Measurements from ENCODE around the gene TSSK6. TPM values are rescaled to one million over a fixed set of nuclear protein-coding genes. Genes with fewer than 3 reads are reported as not detected.
A peak's percentile ranks its signal among the peaks of the same experiment; 100 is the strongest.

The TSSK6 gene
- total RNA-seq, 1 donor from 2014 or later, result 6.4 TPM

- H3K36me3 ChIP-seq (ENCODE audit: control insufficient read depth, insufficient read depth, low read length), result peaks cover 2% of the 10 kb centered on the region
- no peak overlapping the region for H3K4me3 ChIP-seq (ENCODE audit: low read depth, low read length)
- TF ChIP-seq, protein P1, sequence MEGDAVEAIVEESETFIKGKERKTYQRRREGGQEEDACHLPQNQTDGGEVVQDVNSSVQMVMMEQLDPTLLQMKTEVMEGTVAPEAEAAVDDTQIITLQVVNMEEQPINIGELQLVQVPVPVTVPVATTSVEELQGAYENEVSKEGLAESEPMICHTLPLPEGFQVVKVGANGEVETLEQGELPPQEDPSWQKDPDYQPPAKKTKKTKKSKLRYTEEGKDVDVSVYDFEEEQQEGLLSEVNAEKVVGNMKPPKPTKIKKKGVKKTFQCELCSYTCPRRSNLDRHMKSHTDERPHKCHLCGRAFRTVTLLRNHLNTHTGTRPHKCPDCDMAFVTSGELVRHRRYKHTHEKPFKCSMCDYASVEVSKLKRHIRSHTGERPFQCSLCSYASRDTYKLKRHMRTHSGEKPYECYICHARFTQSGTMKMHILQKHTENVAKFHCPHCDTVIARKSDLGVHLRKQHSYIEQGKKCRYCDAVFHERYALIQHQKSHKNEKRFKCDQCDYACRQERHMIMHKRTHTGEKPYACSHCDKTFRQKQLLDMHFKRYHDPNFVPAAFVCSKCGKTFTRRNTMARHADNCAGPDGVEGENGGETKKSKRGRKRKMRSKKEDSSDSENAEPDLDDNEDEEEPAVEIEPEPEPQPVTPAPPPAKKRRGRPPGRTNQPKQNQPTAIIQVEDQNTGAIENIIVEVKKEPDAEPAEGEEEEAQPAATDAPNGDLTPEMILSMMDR (IDR thresholded peaks at IDR 0.05; ENCODE audit: insufficient read depth, low read length, poor library complexity, severe bottlenecking), result no peak
- DNase-seq (ENCODE audit: low read depth), result no peak
- H3K27me3 ChIP-seq (ENCODE audit: control insufficient read depth, insufficient read depth, low read length), result no peaks in the 10 kb centered on the region
Observed at GRCh38 chr19:19468424-19469050, 46.8 kb downstream of the TSSK6 start.

- Histone ChIP-seq H3K27me3 (ENCODE audit: control insufficient read depth, insufficient read depth, low read length) (no peaks in the 10 kb centered on the region), H3K4me3 (ENCODE audit: low read depth, low read length) (no peak overlapping the region), H3K36me3 (ENCODE audit: control insufficient read depth, insufficient read depth, low read length) (peaks cover 2% of the 10 kb centered on the region)
- no peak for DNase-seq (ENCODE audit: low read depth)
- TF ChIP-seq, protein P1 (IDR thresholded peaks at IDR 0.05; ENCODE audit: insufficient read depth, low read length, poor library complexity, severe bottlenecking), result no peak
Observed at GRCh38 chr19:19466201-19466600, 49.1 kb downstream of the TSSK6 start.

- Histone ChIP-seq H3K36me3 (ENCODE audit: control insufficient read depth, insufficient read depth, low read length) (peaks cover 2% of the 10 kb centered on the region), H3K4me3 (ENCODE audit: low read depth, low read length) (no peak overlapping the region), H3K27me3 (ENCODE audit: control insufficient read depth, insufficient read depth, low read length) (no peaks in the 10 kb centered on the region)
- DNase-seq (ENCODE audit: low read depth), result no peak
- TF ChIP-seq, protein P1 (IDR thresholded peaks at IDR 0.05; ENCODE audit: insufficient read depth, low read length, poor library complexity, severe bottlenecking), result no peak
Observed at GRCh38 chr19:19465436-19466070, 49.8 kb downstream of the TSSK6 start.

DNA sequence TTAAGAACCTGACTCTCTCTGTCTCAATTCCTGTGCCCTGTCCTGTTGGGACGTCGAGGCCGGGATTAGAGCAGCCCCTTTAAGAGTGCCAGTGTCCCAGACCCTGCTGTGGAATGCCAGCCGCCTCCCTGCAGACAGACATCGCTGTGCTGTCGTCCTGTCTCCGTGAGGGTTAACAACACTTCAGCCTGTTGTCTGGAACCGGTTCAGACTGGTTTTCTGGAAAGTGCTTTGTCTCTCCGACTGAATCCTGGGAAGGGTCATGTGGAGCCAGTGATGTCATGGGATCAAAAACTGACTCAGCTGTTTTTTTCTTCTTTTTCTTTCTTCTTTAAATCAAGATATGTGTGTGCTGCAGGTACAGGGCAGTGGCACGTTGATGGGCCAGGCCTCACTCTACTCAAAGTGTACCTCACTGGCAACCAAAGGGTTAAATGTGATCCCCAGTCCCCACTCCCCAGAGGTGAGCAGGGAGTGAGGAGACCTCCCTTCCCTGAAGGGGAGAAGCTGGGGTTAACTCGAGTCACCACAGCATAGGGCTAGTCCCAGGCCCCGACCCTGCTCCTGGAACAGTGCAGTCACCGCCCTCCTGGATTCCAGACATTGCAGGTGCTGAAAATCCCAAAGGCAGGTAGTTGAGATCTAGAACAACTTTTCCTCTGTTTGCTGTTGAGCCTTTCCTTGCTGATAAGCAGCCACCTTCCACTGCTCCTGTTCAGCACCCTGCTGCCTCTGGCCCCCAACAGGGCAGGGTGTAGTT, 50.8 kb downstream of the TSSK6 start:
- H3K36me3 ChIP-seq (ENCODE audit: control insufficient read depth, insufficient read depth, low read length), result peaks cover 2% of the 10 kb centered on the region
- DNase-seq (ENCODE audit: low read depth), result peak; percentile 55
- TF ChIP-seq, protein P1 (IDR thresholded peaks at IDR 0.05; ENCODE audit: insufficient read depth, low read length, poor library complexity, severe bottlenecking), result no peak
- no peak overlapping the region for H3K4me3 ChIP-seq (ENCODE audit: low read depth, low read length)
- no peaks in the 10 kb centered on the region for H3K27me3 ChIP-seq (ENCODE audit: control insufficient read depth, insufficient read depth, low read length)

Other genes starting within 250 kb of the TSSK6 start
- gene TM6SF2, start 242.2 kb downstream of the TSSK6 start, total RNA-seq, result 0.42 and 1.1 TPM in 2 replicates
- 44.0 and 47.9 TPM in 2 replicates for gene SUGP1, start 195.0 kb downstream of the TSSK6 start, total RNA-seq
- 28.2 and 31.7 TPM in 2 replicates for gene MAU2, start 194.7 kb downstream of the TSSK6 start, total RNA-seq
- 90.7 and 304 TPM in 2 replicates for gene GATAD2A, start 109.9 kb downstream of the TSSK6 start, total RNA-seq
- 58.8 and 127 TPM in 2 replicates for gene NDUFA13, start 677 bp upstream of the TSSK6 start, total RNA-seq
- gene YJEFN3, start 13.4 kb upstream of the TSSK6 start, total RNA-seq, result 2.1 and 4.3 TPM in 2 replicates
- 0.07 TPM in 1 of 2 replicates, not detected in the other for gene CILP2, start 22.7 kb upstream of the TSSK6 start, total RNA-seq
- gene PBX4, start 103.1 kb upstream of the TSSK6 start, total RNA-seq, result 0.41 and 1.7 TPM in 2 replicates
- 19.2 and 30.5 TPM in 2 replicates for gene LPAR2, start 112.7 kb upstream of the TSSK6 start, total RNA-seq
- gene GMIP, start 128.1 kb upstream of the TSSK6 start, total RNA-seq, result 6.3 and 18.3 TPM in 2 replicates
- gene ATP13A1, start 148.1 kb upstream of the TSSK6 start, total RNA-seq, result 76.9 and 186 TPM in 2 replicates
- 4.9 and 5.3 TPM in 2 replicates for gene ZNF101, start 153.3 kb upstream of the TSSK6 start, total RNA-seq
- gene ZNF14, start 217.6 kb upstream of the TSSK6 start, total RNA-seq, result 2.7 and 4.0 TPM in 2 replicates

Data from kidney epithelial cell (primary cell).